Panc1 (cell line): ENCODE results near the gene CDC42BPA.

Experiments used
- POLR2AphosphoS5 ChIP-seq: IDR thresholded peaks from 2 replicates; pipeline ENCODE4 v1.6.1; 2012; ENCODE audit warnings: mild to moderate bottlenecking, low read depth, low read length, moderate library complexity
- REST ChIP-seq, 2 experiments: IDR thresholded peaks; 2 replicates each; pipeline ENCODE4 v1.6.1; 2011 to 2012; ENCODE audit warnings: low read depth in 2 of 2, control low read depth in 1 of 2, low read length in 1 of 2, mild to moderate bottlenecking in 1 of 2, moderate library complexity in 1 of 2; ENCODE audit not compliant: insufficient read depth in 1 of 2
- TF ChIP-seq, protein P1 (sequence below): fragments of 450-650 bp; IDR thresholded peaks from 2 replicates; pipeline ENCODE4 v1.5.1; 2017; ENCODE audit warnings: mild to moderate bottlenecking

DNA sequence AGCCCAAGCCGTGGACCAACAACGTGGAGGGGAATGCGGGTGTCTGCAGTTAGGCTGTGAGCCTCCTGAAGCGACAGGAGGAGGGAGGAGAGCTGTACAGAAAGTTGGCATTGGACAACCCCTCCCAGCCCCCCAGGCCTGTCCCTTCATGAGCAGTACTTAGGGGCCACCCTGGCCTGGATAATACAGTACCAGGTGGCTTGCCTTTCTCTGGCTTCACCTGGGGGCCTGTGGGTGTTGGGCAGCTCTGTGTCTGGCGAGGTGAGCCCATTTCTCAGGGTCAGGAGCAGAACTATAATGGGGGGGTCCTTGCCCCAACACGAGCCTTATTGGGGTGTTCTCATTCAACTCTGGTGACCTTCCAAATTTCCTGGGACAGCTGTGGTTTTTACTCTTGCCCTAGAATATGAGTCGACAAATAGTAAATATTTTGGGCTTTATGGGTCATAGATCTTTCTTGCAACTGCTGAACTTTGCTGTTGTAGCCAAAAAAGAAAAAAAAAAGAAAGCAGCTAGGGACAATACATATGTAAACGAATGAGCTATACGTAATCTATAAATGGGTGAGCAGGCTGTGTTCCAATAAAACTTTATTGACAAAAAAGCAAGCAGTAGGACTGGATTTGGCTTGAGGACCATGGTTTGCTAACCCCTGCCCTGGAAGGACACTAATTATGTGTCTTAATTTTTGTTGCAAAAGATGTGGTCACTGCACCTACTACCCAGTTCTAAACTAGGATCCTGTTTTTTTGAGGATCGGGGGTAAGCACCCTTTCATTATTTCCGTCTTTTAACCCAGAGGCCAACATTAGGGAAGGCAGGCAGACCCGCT is 366.8 kb downstream of the CDC42BPA start:
- TF ChIP-seq REST (IDR thresholded peaks at IDR 0.05; ENCODE audit: insufficient read depth in 1 of 2, low read depth in 2 of 2, low read length in 1 of 2) (no peak), POLR2AphosphoS5 (no peak)
- TF ChIP-seq, protein P1, sequence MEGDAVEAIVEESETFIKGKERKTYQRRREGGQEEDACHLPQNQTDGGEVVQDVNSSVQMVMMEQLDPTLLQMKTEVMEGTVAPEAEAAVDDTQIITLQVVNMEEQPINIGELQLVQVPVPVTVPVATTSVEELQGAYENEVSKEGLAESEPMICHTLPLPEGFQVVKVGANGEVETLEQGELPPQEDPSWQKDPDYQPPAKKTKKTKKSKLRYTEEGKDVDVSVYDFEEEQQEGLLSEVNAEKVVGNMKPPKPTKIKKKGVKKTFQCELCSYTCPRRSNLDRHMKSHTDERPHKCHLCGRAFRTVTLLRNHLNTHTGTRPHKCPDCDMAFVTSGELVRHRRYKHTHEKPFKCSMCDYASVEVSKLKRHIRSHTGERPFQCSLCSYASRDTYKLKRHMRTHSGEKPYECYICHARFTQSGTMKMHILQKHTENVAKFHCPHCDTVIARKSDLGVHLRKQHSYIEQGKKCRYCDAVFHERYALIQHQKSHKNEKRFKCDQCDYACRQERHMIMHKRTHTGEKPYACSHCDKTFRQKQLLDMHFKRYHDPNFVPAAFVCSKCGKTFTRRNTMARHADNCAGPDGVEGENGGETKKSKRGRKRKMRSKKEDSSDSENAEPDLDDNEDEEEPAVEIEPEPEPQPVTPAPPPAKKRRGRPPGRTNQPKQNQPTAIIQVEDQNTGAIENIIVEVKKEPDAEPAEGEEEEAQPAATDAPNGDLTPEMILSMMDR: no peak
